HG03575 (cell line): ENCODE results near the gene EDC4.
"Not testable (repeated sequence)": the region's sequence is repeated elsewhere in the genome, so short reads cannot be mapped to it uniquely, and the experiment has no call there.

Source experiments
- ATAC-seq: cut with Tn5 transposase; IDR thresholded peaks from one replicate; pipeline ENCODE4 v1.9.1; 2021; ENCODE audit not compliant: unreplicated experiment, insufficient number of reproducible peaks, low FRiP score; ENCODE audit errors: extremely low read depth

EDC4 gene

DNA sequence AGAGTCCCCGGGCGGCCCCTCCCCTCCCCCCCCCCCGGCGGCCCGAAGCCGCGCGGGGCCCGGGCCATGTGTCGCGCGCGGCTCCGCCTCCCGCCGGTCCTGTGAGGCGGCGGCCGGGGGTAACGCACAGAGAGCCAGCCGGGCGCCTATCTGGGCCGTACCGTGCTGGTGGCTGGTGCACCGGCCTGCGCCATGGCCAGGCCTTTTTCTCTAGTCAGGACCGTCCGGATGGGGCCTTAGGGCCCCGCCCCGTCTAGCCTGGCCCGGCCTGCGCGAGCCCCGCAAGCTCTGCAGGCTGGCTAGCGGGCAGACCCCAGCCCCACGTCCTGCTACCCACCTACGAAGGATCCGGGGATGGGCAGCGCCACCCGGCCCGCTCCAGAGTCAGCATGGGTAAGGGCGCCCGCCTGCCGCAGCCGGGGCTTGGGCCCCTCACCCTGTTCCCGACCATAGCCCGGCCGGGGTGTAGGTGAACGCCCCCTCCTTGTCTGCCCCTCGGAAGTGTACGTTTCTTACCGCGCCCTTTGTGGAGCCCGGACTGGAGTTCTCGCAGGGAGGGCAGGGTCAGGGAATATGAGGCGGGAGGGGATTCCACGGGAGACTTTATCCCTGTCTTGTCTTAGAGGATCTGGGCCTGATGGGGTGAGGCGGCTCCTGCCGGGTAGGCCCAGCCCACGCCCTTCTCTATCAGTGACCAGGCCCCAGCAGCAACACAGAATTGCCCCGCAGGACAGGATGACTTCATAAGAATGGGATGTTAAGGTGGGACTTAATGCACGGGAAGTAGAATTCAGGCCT lies 25.6 kb upstream of the EDC4 start, which contains the start of gene CENPT:
Gene CENPT (minus strand): TSS at position 630 of the 798 bp plus-strand sequence. CDS start 13,834 bp downstream, outside the sequence.
- ATAC-seq, result no peak

- no peak for ATAC-seq
Measured at GRCh38 chr16:67848118-67848517, 24.7 kb upstream of the EDC4 start.

DNA sequence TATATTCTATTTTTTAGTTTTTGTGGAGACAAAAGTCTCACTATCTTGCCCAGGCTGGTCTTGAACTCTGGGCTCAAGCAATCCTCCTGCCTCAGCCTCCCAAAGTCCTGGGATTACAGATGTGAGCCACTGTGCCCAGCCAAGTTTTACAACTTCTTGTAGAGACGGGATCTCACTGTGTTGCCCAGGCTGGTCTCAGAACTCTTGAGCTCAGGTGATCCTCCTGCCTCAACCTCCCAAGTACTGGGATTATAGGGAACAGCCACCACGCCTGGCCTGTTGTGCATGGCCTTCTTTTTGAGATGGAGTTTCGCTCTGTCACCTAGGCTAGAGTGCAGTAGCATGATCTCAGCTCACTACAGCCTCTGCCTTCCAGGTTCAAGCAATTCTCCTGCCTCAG lies 19.2 kb upstream of the EDC4 start:
- ATAC-seq, result no peak

- no peak for ATAC-seq
Measured at GRCh38 chr16:67855789-67856188, 17.1 kb upstream of the EDC4 start.

DNA sequence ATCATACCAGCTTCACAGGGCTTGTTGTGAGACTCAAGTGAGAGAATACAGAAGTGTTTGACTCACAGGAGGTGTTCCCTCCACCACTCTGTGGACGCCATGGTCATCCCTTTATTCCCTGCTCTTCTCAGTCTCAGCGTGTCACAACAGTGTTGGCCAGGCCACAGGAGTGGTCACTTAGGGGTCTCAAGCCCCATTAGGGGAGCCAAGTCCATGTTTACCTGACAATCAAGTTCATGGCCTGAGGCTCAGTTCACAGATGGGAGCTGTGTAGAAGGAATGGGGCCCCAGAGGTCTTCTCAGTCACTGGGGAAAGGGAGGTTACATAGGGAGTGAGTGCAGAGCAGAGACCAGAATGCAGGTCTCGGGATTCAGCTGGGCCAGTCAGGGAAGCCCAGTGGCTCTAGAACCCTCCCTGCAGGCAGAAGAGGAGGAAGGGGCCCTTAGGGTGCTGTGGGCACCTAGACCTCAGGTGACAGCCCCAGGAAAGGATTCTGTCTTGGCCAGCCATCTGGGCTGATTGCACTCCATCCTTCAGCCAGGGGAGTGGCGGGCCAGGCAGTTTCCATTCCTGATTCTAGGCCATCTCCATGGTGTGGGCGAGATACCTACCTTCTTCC lies 15.8 kb upstream of the EDC4 start:
- no peak for ATAC-seq

- ATAC-seq, result no peak
Measured at GRCh38 chr16:67857547-67858233, 15.2 kb upstream of the EDC4 start.

GRCh38 chr16:67858500-67858899 lies 14.4 kb upstream of the EDC4 start:
- ATAC-seq, result no peak

DNA sequence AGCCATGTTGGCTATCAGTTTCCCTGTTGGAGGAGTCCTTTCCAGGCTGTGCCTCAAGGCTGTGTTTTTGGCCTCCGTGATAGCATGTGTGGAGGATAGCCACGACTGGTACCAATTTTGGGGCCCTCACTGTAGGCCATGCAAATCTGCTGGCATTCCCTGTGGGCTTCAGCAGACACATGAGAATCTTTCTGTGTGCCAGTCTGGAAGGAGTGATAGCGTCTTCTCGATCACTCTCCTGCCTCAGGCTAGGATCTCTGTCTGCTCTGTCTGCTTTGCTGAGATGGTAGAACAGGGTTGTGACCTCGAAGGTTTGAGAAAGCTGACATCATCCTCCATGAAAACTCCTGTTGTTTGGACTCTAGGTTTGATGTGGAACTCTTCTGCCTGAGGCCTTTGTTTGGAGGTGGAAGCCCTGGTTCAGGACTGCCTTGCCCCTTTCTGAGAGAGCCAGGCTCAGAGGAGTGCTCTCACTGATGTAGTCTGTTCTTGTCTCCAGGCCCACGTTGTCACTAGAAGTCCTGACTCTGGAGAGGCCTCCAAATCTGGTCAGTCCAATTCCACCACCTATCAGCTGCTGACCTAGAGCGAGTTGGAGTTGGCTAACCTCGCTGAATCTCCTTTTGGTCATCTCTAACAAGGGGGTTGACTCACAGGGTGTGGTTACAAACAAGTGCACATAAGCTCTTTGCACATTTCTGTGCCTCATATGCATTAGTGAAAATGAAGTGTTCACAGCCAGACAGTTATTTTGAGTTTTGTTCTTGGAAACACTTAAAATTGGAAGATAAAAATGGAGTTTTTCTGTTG lies 12.1 kb upstream of the EDC4 start:
- ATAC-seq, result no peak

DNA sequence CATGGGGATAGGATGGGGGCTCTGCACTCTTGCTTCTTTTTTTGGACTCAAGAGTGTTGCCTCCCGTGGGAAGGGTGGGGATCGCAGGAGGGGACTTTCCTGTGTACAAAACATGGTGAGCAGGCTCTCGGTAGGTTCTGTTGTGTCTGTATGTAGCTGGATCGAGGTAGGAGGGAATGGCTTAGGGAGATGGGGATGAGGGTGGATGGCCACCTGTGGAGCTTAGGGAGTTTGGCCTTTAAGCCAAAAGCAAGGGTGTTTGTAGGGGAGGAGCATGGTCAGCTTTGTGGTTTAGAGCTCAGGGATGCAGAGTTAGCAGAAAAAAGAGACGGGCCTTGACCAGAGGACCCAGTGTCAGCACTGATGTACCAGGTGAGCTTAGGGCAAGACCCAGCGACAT lies 11.0 kb upstream of the EDC4 start:
- ATAC-seq, result no peak

DNA sequence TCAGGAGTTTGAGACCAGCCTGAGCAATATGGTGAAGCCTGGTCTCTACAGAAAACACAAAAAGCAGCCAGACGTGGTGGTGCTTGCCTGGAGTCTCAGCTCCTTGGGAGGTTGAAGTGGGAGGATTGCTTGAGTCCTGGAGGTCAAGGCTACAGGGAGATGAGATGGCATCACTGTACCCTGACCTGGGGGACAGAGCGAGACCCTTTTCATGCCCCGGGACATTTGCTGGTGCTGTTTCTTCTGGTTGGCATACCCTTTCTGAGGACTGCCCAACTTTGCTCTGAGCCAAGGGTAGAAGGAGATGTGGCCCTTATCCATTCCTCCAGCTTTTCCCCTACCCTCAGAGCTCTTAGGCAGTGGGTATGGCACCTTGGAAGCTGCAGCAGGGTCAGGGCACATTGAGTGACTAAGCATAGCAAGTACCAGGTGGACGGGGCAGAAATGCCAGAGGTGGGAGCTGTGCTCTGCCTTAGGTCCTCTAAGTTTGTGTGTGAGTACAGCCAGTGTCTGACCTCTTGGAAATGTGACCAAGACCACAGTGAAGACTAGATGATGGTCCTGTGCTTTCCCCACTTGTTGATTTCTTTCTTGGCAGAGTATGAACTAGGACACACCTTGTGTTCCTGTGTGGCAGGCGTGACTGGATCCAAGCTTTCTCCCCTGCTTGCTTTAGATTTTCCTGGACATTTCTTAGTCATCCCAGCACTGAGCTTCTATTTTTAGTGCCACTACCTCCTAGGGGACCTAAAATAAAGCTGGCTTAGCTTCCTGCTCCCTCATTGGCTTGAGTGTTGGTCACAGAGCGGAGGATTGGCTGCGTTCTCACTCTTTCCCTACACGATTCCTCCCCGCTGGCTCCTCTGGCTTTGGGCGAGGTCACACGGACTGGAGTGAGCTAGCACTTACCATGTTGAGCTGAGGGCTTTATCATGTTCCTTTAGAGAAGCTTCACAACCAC lies 9.9 kb upstream of the EDC4 start:
- no peak for ATAC-seq

DNA sequence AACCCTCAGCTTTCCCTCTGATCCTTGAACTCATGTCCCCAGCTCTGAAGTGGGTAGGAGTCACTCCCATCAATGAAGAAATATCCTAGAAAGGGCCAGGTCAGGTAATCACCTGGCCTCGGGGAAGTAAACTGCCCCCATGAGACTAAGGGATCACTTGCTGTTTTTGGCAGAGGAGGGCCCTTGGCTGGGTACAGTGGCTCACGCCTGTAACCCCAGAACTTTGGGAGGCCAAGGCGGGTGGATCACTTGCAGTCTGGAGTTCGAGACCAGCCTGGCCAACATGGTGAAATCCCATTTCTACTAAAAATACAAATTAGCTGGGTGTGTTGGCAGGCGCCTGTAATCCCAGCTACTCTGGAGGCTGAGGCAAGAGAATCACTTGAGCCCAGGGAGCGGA lies 8.8 kb upstream of the EDC4 start:
- not testable (repeated sequence) for ATAC-seq

DNA sequence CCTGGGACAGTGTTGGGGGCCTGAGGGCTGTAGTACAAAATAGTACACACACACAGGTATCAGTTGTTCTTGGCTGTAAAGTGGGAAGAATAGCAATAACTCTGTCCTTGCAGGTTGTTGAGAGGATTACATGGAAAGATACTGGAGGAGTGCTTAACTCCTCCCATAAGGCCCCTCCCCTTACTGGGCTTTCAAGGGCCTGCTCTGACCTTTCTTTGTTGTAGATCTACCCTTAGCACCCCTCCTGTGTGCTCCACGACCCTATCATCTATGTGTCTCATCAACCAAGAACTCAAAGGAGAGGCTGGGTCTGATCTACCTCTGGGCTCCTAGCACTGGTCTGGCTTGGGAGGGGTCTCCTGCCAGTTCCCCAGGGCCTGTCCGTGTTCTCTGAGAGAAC lies 8.3 kb upstream of the EDC4 start:
- ATAC-seq, result no peak

- no peak for ATAC-seq
Measured at GRCh38 chr16:67865318-67865717, 7.5 kb upstream of the EDC4 start.

- ATAC-seq, result no peak
Measured at GRCh38 chr16:67868290-67868689, 4.6 kb upstream of the EDC4 start.

DNA sequence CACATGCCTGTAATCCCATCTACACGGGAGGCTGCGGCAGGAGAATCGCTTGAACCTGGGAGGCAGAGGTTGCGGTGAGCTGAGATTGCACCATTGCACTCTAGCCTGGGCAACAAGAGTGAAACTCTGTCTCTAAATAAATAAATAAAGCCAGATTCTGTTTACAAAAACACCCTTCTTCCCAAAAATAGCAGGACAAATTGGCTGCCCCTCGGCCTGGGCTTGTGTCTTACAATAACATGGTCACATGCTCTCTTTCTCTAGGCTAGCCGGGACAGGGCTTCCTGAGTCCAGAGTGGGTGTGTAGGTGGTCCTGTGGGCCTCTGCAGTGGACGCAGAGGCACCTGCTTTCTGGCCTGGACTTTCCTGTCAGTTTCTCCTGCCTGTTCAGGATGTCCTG lies 3.2 kb upstream of the EDC4 start:
- no peak for ATAC-seq

GRCh38 chr16:67871256-67871655 lies 1.6 kb upstream of the EDC4 start:
- ATAC-seq, result no peak

DNA sequence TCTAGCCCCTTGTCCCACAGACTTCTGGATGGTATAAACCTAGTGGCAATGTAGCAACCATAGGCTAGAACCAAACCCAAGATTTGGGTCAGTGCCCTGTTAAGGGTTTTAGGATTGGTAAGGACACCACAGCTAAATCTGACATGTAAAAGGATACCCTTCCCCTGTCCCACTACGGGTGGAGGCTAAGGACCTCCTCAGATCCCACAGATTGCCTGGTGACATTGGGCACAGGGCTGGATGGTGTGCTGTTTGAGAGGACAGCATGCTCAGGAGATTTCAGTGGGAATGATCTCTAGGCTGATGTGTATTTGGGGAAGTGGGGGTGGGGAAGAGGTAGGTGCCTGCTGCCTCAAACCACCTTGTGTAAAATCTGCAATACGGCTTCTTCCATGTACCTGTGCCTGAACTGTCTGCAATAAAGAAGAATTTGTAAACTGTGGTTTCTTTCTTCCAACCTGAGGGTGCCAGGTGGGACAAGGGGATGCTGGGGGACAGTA lies 671 bp upstream of the EDC4 start:
- ATAC-seq, result no peak
